Body of pancreas (tissue), 4 donors: Measurements from ENCODE around the gene ETV5. TPM values are rescaled to one million over a fixed set of nuclear protein-coding genes. Genes with fewer than 3 reads are reported as not detected.

Experiments used
- ATAC-seq: fragments of 150-250 bp; one replicate; pipeline ENCODE4 v1.9.1; 2016
- DNase-seq, 4 donors: peaks; one replicate each; pipeline ENCODE4 v3.0.0-alpha.2; 2019
- H3K27ac ChIP-seq, 4 donors: fragments of 200-600 bp; sonication (generic); 1 replicate in 3 of 4; 2 replicates in 1 of 4; pipeline versions ENCODE4 v1.5.1 to v1.6.1; 2016 to 2019; ENCODE audit warnings: mild to moderate bottlenecking in 1 of 4, mixed read lengths in 1 of 4, moderate library complexity in 1 of 4
- H3K27me3 ChIP-seq, 2 donors: fragments of 200-600 bp; sonication (generic); one replicate each; pipeline ENCODE4 v1.6.0; 2016; ENCODE audit warnings: mild to moderate bottlenecking in 1 of 2
- H3K36me3 ChIP-seq, 2 donors: fragments of 200-600 bp; sonication (generic); replicated peaks in 1 of 2; 2 replicates each; pipeline ENCODE4 v1.5.1; 2016; ENCODE audit warnings: low read depth in 2 of 2; ENCODE audit not compliant: insufficient read depth in 1 of 2
- H3K4me1 ChIP-seq: fragments of 200-600 bp; sonication (generic); one replicate; pipeline ENCODE4 v1.6.0; 2016
- H3K4me3 ChIP-seq, 2 donors: fragments of 200-600 bp; sonication (generic); 1 replicate in 1 of 2; 2 replicates in 1 of 2; pipeline ENCODE4 v1.5.1; 2016 to 2019
- H3K9me3 ChIP-seq, 3 donors: fragments of 200-600 bp; sonication (generic); 1 replicate in 2 of 3; 2 replicates in 1 of 3; pipeline ENCODE4 v1.5.1; 2016
- CTCF ChIP-seq, 7 experiments: fragments of 450-650 bp in 4 of 7; fragments of 200-600 bp in 3 of 7; sonication (generic) in 3 of 7; IDR thresholded peaks; one replicate each; pipeline ENCODE4 v1.5.1; 2016 to 2019; ENCODE audit warnings: antibody characterized with exemption in 7 of 7
- POLR2A ChIP-seq, 3 donors: fragments of 450-650 bp; IDR thresholded peaks; one replicate each; pipeline ENCODE4 v1.6.1; 2016; ENCODE audit warnings: antibody characterized with exemption in 3 of 3, mild to moderate bottlenecking in 2 of 3
- WGBS, 2 donors: methylation state at CpG; one replicate each; pipeline ENCODE4 v1.1.5; 2017; 5-methylcytosine and 5-hydroxymethylcytosine counted together
- intact Hi-C: fragments of 100-400 bp; cut with DNase I; formaldehyde crosslinking; loops from one replicate; pipeline ENCODE4 v1.15.1; 2023
- total RNA-seq, 2 donors: library from RNA; depleted of rRNA; stranded (reverse); fragments of >200 nt; gene quantifications; one replicate each; pipeline ENCODE4 v1.1.0, GENCODE V29; 2016

Gene ETV5
- total RNA-seq = 10 to 100 TPM; 14.5 to 39.2 TPM

GRCh38 chr3:186108941-186109865 lies at the start of gene ETV5:
TSS of gene ETV5 (minus strand) at chr3:186109089. CDS start at chr3:186105868, 3,221 bp downstream.
- Histone ChIP-seq H3K27me3 (no peaks in the 10 kb centered on the region), H3K4me3 (peak within 1 kb of the TSS; percentile 65 to 77), H3K4me1 (peaks cover 30% of the 10 kb centered on the region), H3K9me3 (no peaks in the 10 kb centered on the region), H3K27ac (peak within 1 kb of the TSS; percentile 87 to 95 (median 92)), H3K36me3 (no peaks in the 10 kb centered on the region)
- TF ChIP-seq POLR2A (IDR thresholded peaks at IDR 0.05) (peak; percentile 91 to 97 (median 93)), CTCF (IDR thresholded peaks at IDR 0.05) (peak in 3 of 7 experiments; percentile 14 to 41 (median 37))
- WGBS, 2 donors = 0 to 1% methylated on average over 24 to 46 of the region's 63 CpGs
- peak; percentile 99 to 100 (median 99) for DNase-seq
- peak; percentile 95 for ATAC-seq
- intact Hi-C loops = no loop called here

GRCh38 chr3:186154641-186155040 lies 45.8 kb upstream of the ETV5 start:
- H3K36me3 ChIP-seq = no peaks in the 10 kb centered on the region
- H3K4me1 ChIP-seq = peaks cover 41% of the 10 kb centered on the region
- intact Hi-C loops = no loop called here
- WGBS, 2 donors = 86 to 87% methylated on average over 2 of the region's 2 CpGs
- DNase-seq = no peak
- no peaks in the 10 kb centered on the region for H3K27me3 ChIP-seq
- H3K4me3 ChIP-seq = no peak overlapping the region
- no peaks in the 10 kb centered on the region for H3K9me3 ChIP-seq
- TF ChIP-seq POLR2A (IDR thresholded peaks at IDR 0.05) (no peak), CTCF (IDR thresholded peaks at IDR 0.05) (no peak)
- H3K27ac ChIP-seq = no peak overlapping the region
- no peak for ATAC-seq

GRCh38 chr3:186152889-186153292 lies 44.0 kb upstream of the ETV5 start:
- no peak for ATAC-seq
- intact Hi-C loops = no loop called here
- Histone ChIP-seq H3K36me3 (no peaks in the 10 kb centered on the region), H3K4me1 (peaks cover 48% of the 10 kb centered on the region), H3K27ac (peak overlapping the region in 2 of 4 donors; percentile 66 to 83), H3K4me3 (no peak overlapping the region), H3K9me3 (no peaks in the 10 kb centered on the region), H3K27me3 (no peaks in the 10 kb centered on the region)
- DNase-seq = peak in 1 of 4 donors; percentile 30
- no peak for TF ChIP-seq CTCF (IDR thresholded peaks at IDR 0.05)
- no peak for TF ChIP-seq POLR2A (IDR thresholded peaks at IDR 0.05)
- 49 to 78% methylated on average over 9 of the region's 9 CpGs for WGBS, 2 donors

GRCh38 chr3:186152361-186152798 lies 43.5 kb upstream of the ETV5 start:
- intact Hi-C loops = no loop called here
- no peaks in the 10 kb centered on the region for H3K36me3 ChIP-seq
- 63 to 66% methylated on average over 8 of the region's 8 CpGs for WGBS, 2 donors
- DNase-seq (no peak), ATAC-seq (no peak)
- peaks cover 48% of the 10 kb centered on the region for H3K4me1 ChIP-seq
- no peaks in the 10 kb centered on the region for H3K9me3 ChIP-seq
- no peaks in the 10 kb centered on the region for H3K27me3 ChIP-seq
- TF ChIP-seq CTCF (IDR thresholded peaks at IDR 0.05) = no peak
- TF ChIP-seq POLR2A (IDR thresholded peaks at IDR 0.05) = no peak
- H3K27ac ChIP-seq = peak overlapping the region; percentile 36 to 83 (median 72)
- no peak overlapping the region for H3K4me3 ChIP-seq
